HG03457 (cell line): ENCODE data around the gene PILRA.
"Not testable (repeated sequence)": the region's sequence is repeated elsewhere in the genome, so short reads cannot be mapped to it uniquely, and the experiment has no call there.

Experiments
- ATAC-seq: cut with Tn5 transposase; IDR thresholded peaks from one replicate; pipeline ENCODE4 v1.9.1; 2021; ENCODE audit warnings: moderate number of reproducible peaks; ENCODE audit not compliant: unreplicated experiment

Gene PILRA

DNA sequence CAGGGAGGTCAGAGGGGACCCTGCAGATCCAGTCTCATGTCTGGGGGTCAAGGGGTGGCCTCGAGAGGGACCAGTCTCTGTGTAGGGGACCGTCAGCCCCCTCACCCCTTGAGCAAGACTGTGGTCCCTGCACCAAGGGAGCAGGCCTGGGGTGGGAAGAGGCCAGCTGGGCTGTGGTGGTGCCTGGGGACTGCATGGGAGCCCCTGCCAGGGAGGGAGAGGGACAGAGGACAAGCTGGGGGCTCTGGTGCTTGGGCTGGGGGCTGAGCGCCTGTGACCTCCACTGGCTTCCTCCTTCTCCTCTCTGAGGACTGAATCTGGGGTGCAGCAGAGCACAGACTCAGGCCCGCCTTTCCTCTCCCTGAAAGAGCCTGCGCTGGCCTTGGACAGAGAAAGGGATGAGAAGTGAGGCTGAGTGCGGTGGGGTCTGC, 16.1 kb upstream of the PILRA start:
- no peak for ATAC-seq

DNA sequence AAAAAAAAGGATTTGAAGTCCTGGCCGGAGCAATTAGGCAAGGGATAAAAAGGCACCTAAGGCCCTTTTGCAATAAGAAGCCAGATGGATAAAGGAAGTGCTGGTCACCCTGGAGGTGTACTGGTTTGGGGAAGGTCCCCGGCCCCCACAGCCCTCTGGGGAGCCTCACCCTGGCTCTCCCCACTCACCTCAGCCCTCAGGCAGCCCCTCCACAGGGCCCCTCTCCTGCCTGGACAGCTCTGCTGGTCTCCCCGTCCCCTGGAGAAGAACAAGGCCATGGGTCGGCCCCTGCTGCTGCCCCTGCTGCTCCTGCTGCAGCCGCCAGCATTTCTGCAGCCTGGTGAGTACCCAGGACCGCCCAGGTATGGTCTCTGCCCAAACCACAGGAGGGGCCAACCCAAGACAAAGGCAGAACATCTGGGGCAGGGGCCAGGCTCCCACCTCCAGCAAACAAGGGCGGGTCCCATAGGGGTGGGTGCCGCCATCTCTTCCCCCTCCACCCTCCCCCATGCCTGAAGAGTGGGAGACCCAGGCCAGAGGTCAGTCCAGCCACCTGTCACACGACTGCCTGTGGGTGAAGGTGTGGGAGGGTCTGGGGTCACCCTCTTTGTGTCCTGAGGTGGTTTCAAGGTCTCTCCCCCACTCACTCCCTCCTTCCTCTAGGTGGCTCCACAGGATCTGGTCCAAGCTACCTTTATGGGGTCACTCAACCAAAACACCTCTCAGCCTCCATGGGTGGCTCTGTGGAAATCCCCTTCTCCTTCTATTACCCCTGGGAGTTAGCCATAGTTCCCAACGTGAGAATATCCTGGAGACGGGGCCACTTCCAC, 15.0 kb upstream of the PILRA start, which contains the start of gene PILRB:
TSS of gene PILRB (plus strand) at position 91 of the 830 bp plus-strand sequence. CDS start at position 277, 186 bp downstream.
- no peak for ATAC-seq

DNA sequence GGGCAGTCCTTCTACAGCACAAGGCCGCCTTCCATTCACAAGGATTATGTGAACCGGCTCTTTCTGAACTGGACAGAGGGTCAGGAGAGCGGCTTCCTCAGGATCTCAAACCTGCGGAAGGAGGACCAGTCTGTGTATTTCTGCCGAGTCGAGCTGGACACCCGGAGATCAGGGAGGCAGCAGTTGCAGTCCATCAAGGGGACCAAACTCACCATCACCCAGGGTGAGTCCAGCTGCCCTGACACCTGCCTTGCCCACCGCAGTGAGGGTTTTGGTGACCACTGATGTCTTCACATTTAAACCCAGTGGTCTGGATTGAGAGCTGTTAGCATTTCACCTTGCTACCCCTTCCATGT, 14.5 kb upstream of the PILRA start:
- ATAC-seq: no peak

DNA sequence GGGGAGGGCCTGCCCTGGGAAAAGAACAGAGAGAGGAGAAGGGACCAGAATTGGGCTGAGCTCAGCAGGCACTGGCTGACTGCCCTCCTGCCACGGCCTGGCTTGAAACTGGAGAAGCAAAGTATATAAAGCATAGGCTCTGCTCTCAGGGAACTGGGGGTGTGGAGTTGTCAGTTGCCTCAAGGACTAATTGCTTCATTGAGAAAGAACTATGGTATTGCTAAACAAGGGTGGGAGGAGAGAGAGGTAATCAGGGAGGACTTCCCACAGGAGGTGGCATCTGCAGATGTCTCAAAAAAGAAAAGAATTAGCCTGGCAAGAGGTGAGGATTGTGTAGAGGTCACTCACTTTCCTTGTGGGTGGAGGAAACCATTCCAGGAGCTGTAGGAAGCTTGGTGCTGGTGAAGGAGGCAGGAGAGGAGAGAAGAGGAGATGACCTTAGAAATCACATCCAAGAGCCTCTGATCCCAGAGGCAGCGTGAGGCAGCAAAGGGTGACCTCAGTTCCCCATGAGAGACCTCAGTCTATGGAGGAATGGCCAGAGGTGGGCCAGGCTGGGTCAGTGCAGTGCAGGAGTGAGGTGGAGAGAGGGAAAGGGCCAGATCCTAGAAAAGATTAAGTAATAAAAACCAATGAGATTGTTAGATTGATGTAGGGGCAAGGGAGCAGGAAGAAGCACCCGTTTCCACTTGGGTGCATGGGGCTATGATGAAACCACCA, 13.0 kb upstream of the PILRA start:
- ATAC-seq: no peak

DNA sequence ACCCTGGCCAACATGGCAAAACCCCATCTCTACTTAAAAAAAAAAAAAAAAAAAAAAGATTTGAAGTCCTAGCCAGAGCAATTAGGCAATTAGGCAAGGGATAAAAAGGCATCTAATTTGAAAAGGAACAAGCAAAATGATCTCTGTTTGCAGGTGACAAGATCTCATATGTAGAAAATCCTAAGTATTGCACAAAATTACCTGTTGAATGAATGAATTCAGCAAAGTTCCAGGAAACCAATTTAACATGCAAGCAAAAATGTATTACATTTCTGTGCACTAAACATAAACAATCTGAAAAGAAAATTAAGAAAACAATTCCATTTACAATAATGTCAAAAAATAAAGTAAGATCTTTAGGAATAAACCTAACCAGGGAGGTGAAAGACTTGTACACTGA, 10.2 kb upstream of the PILRA start:
- no peak for ATAC-seq

DNA sequence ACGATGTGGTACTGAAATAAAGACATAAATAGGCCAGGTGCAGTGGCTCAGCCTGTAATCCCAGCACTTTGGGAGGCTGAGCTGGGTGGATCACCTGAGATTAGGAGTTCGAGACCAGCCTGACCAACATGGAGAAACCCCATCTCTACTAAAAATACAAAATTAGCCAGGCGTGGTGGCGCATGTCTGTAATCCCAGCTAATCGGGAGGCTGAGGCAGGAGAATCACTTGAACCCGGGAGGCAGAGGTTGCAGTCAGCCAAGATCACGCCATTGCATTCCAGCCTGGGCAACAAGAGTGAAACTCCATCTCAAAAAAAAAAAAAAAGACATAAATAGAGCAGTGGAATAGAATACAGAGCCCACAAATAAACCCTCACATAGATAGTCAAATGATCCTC, 9.5 kb upstream of the PILRA start:
- ATAC-seq: not testable (repeated sequence)

DNA sequence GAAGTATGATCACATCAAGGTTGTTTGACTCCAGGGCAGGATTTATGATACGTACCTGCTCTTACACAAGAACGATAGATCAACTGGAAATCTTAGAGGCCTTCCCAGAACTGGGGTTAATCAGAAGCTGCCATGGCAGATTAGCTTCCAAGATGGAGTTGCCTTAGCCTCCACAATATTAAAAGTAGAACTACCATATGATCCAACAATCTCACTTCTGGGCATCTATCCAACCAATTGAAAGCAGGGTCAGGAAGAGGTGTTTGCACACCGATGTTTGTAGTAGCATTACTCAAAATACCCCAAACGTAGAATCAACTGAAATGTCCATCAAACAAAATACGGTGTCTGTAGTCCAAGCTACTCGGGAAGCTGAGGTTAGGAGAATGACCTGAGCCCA, 8.8 kb upstream of the PILRA start:
- no peak for ATAC-seq

DNA sequence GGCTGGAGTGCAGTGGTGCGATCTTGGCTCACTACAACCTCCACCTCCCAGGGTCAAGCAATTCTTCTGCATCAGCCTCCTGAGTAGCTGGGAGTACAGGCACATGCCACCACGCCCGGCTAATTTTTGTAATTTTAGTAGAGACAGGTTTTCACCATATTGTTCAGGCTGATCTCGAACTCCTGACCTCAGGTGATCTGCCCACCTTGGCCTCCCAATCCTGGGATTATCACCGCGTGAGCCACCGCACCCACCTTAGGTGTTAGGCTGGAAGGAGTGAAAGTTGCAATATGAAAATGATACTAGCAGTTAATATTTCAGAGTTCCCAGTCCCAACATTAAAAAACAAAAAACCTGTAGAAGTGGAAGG, 7.3 kb upstream of the PILRA start:
- not testable (repeated sequence) for ATAC-seq

DNA sequence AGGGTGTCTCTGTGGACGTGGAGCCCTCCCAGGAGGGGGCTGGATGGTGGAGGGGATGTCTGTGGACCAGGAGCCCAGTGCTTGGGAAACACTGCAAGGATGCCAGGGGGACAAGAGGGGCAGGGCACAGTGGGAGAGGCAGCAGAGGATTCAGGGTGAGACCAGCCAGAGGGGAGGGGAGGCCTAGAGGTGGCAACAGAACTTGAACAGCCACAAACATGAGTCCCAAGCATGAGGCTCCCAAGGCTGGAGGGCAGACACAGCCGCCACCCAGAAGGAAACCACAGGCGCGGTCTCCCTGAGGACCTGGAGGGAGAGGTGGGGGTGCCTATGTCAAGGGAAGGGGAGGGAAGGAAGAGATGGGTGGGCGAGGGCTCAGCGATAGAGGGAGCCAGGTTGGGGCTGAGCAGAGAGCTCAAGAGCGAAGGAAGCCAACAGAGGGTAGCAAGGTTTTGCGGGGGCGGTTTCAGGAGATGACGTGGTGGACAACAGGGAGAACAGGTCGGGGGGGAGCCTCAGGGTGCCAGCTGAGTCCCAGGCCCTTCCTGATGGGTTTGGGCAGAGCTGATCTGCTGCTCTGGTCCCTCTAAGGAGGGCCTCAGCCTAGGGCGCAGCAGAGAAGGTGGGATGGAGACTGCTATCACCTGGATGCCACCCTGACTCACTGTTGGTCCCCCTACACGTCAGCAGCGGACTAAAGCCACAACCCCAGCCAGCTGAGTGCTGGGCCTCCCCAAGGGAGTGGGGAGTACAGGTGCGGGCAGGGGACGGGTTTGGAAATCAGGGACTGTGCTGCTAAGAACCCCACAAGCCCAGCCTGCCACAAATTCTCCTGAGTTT, 6.7 kb upstream of the PILRA start:
- no peak for ATAC-seq

DNA sequence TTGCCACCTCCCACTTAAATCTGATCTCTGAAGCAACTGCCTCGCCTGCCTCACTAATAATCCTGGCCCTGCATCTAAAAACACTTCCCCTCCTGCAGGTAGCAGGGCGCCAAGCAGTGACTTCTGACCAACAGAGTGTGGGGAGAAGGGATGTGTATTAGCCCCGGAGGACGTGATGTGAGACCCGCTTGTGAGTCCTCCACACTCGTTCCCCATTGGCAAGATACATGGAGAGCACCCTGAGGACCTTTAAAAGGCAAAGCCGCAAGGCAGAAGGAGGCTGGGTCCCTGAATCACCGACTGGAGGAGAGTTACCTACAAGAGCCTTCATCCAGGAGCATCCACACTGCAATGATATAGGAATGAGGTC, 6.1 kb upstream of the PILRA start:
- ATAC-seq: no peak

DNA sequence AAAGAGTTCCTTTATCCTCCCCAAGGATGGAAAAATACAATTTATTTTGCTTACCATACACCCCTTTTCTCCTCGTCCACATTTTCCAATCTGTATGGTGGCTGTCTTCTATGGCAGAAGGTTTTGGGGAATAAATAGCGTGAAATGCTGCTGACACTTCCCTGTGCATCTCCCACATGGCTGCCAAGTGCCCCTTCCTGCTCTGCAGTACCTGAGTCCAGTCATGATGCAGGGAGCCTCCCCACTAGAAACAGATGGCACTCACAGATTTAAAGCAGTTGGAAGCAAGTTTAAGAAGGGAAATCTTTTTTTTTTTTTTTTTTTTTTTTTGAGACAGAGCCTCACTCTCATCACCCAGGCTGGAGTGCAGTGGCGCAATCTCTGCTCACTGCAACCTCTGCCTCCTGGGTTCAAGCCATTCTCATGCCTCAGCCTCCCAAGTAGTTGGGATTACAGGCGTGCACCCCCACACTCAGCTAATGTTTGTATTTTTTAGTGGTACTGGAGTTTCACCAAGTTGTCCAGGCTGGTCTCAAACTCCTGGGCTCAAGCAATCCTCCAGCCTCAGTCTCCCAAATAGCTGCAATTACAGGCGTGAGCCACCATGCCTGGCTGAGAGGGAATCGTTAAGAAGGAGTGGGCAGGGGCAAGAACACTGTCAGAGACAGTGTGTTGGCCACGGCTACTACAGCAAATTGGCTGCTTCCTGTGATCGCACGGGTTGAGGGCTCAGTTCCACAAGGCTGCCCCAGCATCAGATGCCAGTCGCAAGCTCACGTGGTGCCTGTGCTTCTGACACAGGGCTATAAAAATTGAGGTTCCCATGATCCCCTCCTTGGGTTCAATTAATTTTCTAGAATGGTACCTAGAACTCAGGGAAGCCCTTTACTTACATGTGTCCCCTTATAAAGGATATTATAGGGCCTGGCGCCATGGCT, 5.3 kb upstream of the PILRA start:
- no peak for ATAC-seq

DNA sequence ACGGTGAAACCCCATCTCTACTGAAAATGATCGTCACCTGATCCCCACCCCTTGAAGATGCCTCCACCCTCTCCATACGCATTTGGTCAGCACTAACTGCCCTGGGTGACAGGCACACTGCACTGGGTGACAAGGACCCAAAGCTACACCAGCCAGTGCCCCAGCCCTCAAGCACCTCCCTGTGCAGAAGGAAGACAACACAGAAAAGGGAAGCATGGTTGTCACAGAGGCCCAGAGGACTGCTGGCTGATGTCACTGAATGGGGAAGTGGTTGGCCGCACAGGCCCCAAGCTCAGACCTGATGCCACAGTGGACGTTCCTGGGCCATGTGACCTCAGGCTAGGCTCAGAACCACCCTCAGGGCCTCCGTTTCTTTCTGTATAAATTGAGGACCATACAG, 4.2 kb upstream of the PILRA start:
- peak; percentile 51 for ATAC-seq

DNA sequence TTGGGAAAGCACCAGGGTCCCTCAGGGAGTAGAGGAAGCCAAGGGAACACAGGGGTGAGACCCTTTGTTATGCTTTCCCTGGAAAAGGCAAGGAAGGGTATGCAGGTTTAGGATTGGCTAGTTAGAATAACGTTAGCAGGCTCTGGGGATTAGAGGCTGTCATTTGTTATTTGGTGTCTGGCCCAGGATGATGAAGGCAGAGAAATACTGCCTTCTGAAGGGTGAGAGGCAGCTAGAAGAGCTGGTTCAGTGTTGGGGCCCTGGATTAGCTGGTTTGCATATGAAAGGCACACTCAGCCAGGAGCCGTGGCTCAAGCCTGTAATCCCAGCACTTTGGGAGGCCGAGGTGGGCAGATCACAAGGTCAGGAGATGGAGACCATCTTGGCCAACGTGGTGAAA, 3.0 kb upstream of the PILRA start:
- no peak for ATAC-seq

DNA sequence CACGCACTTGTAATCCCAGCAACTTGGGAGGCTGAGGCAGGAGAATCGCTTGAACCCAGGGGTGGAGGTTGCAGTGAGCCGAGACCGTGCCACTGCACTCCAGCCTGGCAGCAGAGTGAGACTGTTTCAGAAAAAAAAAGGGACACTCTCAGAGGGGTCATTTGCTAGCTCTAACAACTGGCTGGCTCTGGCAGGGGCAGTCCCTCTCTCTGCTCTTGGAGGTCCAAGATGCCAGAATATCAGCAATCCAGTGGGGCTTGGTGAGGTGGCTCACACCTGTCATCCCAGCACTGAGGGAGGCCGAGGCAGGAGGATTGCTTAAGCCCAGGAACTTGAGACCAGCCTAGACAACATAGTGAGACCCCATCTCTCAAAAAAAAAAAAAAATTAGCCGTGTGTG, 2.5 kb upstream of the PILRA start:
- no peak for ATAC-seq

DNA sequence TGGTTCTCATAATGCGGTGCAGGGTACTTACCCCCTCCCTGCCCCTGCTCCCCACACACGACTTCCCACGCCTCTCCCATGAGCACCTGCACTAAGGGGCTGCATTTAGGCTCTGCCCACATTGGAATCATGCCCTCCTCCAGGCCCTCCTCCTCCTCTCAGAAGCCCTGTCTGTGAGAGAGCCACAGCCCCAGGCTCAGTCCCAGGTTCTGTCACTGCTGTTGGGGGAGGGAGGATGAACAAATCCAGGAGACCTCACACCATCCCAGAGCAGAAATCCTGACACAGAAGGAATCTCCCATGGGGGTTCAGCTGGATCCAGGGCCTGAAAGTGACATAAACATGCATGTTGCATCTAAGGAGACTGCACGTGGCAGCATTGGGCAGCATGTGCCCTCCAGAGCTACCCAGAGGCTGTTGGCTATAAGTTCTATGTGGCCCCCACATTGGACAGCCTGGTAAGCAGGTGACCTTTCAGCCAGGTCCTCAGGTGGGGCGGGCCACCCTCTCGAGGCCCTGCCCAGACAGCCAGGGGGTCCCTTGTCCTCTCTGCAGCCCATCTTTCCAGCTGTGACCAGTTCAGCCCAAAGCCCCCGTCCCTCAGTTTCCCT, 1.6 kb upstream of the PILRA start:
- no peak for ATAC-seq

DNA sequence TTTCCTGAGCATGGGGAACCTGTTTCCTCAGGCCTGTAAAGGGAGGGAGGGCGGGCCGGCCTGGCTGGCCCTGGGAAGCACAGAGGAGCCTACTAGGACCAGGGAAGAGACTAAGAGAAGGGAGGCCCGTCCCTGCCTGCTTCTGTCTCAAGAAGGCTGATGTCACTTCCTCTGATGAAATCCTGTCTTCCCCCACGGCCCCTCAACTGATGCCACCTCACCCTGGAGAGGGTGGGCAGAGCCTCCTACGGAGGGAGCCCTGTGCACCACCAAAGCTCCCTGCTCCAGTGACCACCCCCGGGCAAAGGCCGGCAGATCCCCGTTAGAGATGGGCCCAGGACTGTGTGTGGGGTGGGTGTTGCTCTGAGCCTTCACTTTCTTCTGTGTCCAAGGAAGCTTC, 1.0 kb upstream of the PILRA start:
- ATAC-seq: no peak

DNA sequence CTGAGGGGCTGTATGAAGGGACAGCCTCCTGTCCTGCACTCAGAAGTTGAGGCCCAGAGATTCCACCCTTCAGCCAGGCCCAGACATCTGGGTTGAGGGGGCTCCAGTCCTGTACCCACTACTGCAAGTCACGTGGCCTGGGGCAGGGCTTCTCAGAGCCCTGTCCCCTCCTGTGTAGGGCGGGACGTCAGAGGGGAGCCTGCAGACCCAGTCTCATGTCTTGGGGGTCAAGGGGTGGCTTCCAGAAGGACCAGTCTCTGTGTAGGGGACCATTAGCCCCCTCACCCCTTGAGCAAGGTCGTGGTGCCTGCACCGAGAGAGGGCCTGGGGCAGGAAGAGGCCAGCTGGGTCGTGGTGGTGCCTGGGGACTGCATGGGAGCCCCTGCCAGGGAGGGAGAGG, 593 bp upstream of the PILRA start:
- ATAC-seq: no peak

DNA sequence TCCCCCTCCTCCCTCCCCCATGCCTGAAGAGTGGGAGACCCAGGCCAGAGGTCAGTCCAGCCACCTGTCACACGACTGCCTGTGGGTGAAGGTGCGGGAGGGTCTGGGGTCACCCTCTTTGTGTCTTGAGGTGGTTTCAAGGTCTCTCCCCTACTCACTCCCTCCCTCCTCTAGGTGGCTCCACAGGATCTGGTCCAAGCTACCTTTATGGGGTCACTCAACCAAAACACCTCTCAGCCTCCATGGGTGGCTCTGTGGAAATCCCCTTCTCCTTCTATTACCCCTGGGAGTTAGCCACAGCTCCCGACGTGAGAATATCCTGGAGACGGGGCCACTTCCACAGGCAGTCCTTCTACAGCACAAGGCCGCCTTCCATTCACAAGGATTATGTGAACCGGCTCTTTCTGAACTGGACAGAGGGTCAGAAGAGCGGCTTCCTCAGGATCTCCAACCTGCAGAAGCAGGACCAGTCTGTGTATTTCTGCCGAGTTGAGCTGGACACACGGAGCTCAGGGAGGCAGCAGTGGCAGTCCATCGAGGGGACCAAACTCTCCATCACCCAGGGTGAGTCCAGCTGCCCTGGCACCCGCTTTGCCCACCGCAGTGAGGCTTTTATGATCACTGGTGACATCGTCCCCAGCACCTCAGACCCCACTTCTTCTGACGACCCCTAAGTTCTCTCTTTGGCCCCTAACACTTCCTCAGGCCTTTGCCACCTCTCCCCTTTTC, 747 bp downstream of the PILRA start:
- not testable (repeated sequence) for ATAC-seq

DNA sequence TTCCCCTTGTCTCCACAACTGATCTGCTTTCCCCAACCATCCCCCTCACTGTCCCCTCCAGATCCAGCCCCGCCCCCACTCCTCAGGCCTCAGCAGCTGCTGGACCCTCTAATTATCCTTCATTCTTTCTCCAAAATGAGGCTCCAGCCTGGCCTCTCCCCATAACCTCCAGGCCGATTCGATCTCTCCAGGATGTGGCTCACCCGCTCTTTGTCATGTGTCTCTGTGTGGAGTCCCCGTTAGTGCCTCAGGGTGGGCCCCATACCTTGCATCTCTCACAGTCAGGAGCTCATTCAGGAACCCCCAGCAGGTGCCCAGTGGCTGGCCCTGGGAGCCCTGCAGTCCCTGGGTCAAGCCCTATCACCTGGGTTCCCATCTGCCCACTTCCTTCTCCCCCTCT, 1.3 kb downstream of the PILRA start:
- no peak for ATAC-seq
